ENCODE data around the gene TEAD1. TPM values are rescaled to one million over a fixed set of nuclear protein-coding genes. Genes with fewer than 3 reads are reported as not detected.
A peak's percentile ranks its signal among the peaks of the same experiment; 100 is the strongest.

The TEAD1 gene
- total RNA-seq, 4 donors from 2014 or later: 46.1 to 175 (median 126) TPM

- Histone ChIP-seq H3K4me1 (peaks cover 42 to 49% of the 10 kb centered on the region in 2 donors), H3K27ac (peak overlapping the region; percentile 82 to 95 (median 92)), H3K4me3 (no peak overlapping the region), H3K9me3 (no peaks in the 10 kb centered on the region), H3K27me3 (no peaks in the 10 kb centered on the region), H3K36me3 (no peaks in the 10 kb centered on the region)
- in situ Hi-C loops (cut with MboI; ENCODE audit: low sequenced_read_pairs in 4 of 4) (no loop called here), intact Hi-C loops (cut with DNase I; ENCODE audit: low total_unique reads) (no loop called here)
- TF ChIP-seq POLR2A (IDR thresholded peaks at IDR 0.05) (no peak), CTCF (IDR thresholded peaks at IDR 0.05 in 4 of 5, conservative IDR thresholded peaks at IDR 0.05 in 1 of 5) (no peak)
- no peak for DNase-seq
- ATAC-seq: no peak
These were observed 180.6 kb downstream of the TEAD1 start for GRCh38 chr11:12854829-12855228.

- Histone ChIP-seq H3K4me3 (no peak overlapping the region), H3K9me3 (no peaks in the 10 kb centered on the region), H3K36me3 (no peaks in the 10 kb centered on the region), H3K27me3 (no peaks in the 10 kb centered on the region), H3K4me1 (peaks cover 42 to 52% of the 10 kb centered on the region in 2 donors), H3K27ac (peak overlapping the region in 2 of 4 donors; percentile 24 to 95)
- DNase-seq (no peak), ATAC-seq (no peak)
- intact Hi-C loops (cut with DNase I; ENCODE audit: low total_unique reads) (no loop called here), in situ Hi-C loops (cut with MboI; ENCODE audit: low sequenced_read_pairs in 4 of 4) (no loop called here)
- TF ChIP-seq CTCF (IDR thresholded peaks at IDR 0.05 in 4 of 5, conservative IDR thresholded peaks at IDR 0.05 in 1 of 5) (no peak), POLR2A (IDR thresholded peaks at IDR 0.05) (no peak)
These were observed 182.1 kb downstream of the TEAD1 start for GRCh38 chr11:12856338-12856737.

DNA sequence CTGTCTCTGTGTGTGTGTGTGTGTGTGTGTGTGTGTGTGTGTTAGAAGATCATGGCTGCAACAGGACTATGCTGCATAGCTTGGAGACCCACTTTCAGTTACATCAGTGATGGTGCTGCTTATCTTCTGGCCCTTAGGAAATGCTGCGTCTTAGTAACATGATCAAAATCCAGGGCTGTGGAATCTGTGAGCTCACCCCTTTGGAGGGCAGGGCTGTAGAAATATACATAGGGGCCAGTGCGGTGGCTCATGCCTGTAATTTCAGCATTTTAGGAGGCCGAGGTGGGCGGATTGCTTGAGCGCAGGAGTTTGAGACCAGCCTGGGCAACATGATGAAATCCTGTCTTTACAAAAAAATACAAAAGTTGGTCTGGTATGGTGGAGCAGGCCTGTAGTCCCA is 183.4 kb downstream of the TEAD1 start:
- H3K27me3 ChIP-seq: no peaks in the 10 kb centered on the region
- no peak for TF ChIP-seq POLR2A (IDR thresholded peaks at IDR 0.05)
- TF ChIP-seq CTCF (IDR thresholded peaks at IDR 0.05 in 4 of 5, conservative IDR thresholded peaks at IDR 0.05 in 1 of 5): no peak
- peaks cover 35 to 50% of the 10 kb centered on the region in 2 donors for H3K4me1 ChIP-seq
- H3K27ac ChIP-seq: no peak overlapping the region
- ATAC-seq (no peak), DNase-seq (no peak)
- in situ Hi-C loops (cut with MboI; ENCODE audit: low sequenced_read_pairs in 4 of 4) (no loop called here), intact Hi-C loops (cut with DNase I; ENCODE audit: low total_unique reads) (no loop called here)
- H3K9me3 ChIP-seq: no peaks in the 10 kb centered on the region
- no peak overlapping the region for H3K4me3 ChIP-seq
- H3K36me3 ChIP-seq: no peaks in the 10 kb centered on the region

GRCh38 chr11:12859872-12860657 is 185.8 kb downstream of the TEAD1 start:
- ATAC-seq: no peak
- intact Hi-C loops (cut with DNase I; ENCODE audit: low total_unique reads): no loop called here
- Histone ChIP-seq H3K27ac (peak overlapping the region in 1 of 4 donors; percentile 14), H3K9me3 (no peaks in the 10 kb centered on the region), H3K36me3 (no peaks in the 10 kb centered on the region), H3K4me1 (peaks cover 27 to 43% of the 10 kb centered on the region in 2 donors), H3K27me3 (no peaks in the 10 kb centered on the region), H3K4me3 (no peak overlapping the region)
- in situ Hi-C loops (cut with MboI; ENCODE audit: low sequenced_read_pairs in 4 of 4): no loop called here
- TF ChIP-seq CTCF (IDR thresholded peaks at IDR 0.05 in 4 of 5, conservative IDR thresholded peaks at IDR 0.05 in 1 of 5): no peak
- TF ChIP-seq POLR2A (IDR thresholded peaks at IDR 0.05): no peak
- DNase-seq: no peak

Data from gastrocnemius medialis (tissue), 4 donors.